GM18517 (cell line): ENCODE measurements around the gene MCAT.
"Not testable (repeated sequence)": the region's sequence is repeated elsewhere in the genome, so short reads cannot be mapped to it uniquely, and the experiment has no call there.

ENCODE experiments used
- ATAC-seq: cut with Tn5 transposase; IDR thresholded peaks from one replicate; pipeline ENCODE4 v1.9.1; 2021; ENCODE audit warnings: mild to moderate bottlenecking, moderate library complexity; ENCODE audit not compliant: unreplicated experiment

The MCAT gene

GRCh38 chr22:43154887-43155536 lies 11.8 kb upstream of the MCAT start:
- no peak for ATAC-seq

DNA sequence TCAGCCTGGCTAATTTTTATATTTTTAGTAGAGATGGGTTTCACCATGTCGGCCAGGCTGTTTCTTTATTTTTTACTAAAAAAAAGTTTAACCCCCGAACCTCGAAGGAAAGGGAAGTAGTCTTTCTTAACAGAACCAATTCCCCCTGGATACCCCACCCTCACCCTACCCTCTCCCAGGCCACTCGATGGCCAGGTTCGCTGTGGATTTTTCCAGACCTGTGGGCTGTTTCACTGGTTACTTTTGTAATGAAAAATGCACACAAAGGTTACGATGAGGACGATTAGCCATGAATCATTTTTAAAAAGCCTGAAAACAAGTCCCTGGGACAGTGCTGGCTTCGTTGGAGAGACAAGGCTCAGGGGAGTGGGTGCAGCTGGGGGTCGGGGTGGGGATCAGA lies 10.7 kb upstream of the MCAT start:
- no peak for ATAC-seq

- no peak for ATAC-seq
Measured at GRCh38 chr22:43152357-43153071, 9.3 kb upstream of the MCAT start.

GRCh38 chr22:43152003-43152356 lies 8.8 kb upstream of the MCAT start:
- no peak for ATAC-seq

- no peak for ATAC-seq
Measured at GRCh38 chr22:43151251-43152002, 8.2 kb upstream of the MCAT start, which contains the start of gene TSPO. Gene TSPO, plus strand, starts transcription at chr22:43151559. Its CDS starts 7,680 bp downstream, at chr22:43159239.

- no peak for ATAC-seq
Measured at GRCh38 chr22:43150731-43151206, 7.6 kb upstream of the MCAT start.

GRCh38 chr22:43148581-43148980 lies 5.4 kb upstream of the MCAT start:
- ATAC-seq, result no peak

DNA sequence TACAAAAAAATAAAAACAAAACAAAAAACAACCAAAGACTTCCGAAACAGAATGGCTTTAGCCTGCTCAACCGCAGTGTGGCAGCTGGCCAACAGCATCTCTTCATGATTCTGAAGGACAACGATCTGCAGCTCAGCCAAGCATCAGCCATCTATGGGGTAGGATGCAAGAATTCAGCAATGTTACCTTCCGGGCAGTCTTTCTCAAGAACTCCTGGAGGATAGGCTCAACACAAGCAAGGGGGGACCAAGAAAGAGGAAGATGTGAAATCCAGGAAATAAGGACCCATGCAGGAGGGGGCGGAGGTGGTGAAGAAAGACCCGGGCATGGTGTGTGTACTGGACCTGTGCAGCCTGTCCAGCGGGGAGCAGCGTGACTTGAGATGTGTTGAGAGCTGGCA lies 4.6 kb upstream of the MCAT start:
- ATAC-seq, result no peak

GRCh38 chr22:43146332-43146731 lies 3.1 kb upstream of the MCAT start:
- ATAC-seq, result not testable (repeated sequence)

DNA sequence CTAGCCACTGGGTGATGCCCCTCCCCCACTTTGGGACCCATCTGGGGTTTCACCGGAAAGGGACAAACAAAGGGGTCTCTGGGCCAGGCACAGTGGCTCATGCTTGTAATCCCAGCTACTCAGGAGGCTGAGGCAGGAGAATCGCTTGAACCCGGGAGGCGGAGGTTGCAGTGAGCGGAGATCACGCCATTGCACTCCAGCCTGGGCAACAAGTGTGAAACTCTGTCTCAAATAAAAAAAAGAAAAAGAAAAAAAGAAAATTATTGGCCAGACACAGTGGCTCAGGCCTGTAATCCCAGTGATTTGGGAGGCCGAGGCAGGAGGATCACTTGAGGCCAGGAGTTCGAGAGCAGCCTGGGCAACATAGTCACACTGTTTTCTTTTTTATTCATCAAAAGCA lies 2.2 kb upstream of the MCAT start:
- not testable (repeated sequence) for ATAC-seq

DNA sequence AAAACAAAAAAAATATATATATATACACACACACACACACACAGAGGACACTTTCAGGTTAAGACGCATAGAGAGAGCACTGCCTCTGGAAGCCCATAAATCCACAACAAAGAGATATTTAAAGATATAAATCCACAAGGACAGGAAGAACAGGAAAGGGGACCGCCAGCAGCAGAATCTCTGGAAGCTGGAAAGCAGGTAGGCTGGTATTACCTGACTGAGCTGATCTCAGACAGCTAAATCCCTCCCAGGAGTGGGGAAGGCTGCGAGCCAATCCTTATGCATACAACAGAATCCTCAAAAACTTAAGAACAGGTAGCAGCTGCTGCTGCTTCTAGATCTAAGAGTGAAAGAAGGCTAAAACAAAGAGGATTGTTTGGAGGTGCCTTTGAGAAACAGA lies 1.8 kb upstream of the MCAT start:
- ATAC-seq, result no peak

GRCh38 chr22:43136801-43137200 lies 6.4 kb downstream of the MCAT start:
- no peak for ATAC-seq

DNA sequence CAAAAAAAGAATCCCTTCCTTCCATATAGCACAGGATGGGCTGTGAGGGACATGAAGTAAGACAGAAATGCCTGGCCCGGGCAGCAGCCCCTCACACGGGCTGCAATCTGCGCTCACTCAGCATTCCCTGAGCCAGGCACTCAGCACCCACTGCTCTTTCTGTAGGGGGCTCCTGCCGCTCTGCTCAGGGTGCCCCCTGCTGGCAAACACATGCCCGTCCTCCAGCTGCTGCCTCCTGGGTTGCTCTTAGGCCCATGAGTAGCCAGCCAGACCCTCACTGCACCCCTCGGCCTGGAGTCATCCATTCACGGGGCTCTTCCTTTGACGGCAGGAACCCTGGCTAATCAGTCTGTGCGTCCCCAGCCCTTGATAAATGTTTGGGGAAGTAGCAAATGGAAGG lies 6.9 kb downstream of the MCAT start:
- ATAC-seq, result no peak

DNA sequence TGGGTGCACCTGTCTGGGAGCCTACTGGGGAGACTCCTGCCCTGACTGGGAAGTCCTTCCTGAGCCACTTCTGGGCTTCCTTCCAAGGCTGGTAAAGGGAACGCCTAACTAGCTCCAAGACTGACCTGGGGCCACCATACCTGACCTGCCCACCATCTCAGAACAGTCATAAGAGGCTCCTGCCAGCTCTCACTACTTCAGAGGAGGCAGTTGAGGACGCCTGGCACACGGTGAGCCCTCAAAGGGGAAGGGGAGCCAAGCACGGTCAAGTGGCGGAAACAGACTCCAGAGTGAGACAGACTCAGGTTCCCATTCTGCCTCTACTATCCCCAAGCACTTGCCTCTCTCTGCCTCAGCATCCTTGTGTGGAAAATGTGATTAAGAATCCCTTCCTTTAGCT lies 7.6 kb downstream of the MCAT start:
- ATAC-seq, result no peak

DNA sequence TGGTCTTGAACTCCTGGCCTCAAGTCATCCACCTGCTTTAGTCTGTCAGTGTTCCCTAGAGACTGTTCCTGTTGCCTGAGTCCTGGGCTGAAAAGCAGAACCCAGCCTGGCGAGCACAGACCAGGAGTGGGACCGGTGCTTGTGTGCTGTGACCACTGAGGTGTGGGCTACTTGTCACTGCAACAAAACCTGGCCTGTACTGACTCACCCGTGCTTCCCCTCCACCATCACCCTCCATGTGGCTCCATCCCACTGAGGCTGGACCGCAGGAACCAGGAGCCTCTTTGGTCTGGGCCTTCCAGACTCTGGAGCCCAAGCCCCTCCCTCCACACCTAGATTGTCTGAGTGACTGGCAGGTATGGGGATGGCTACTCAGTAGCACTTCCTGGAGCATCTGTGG lies 8.6 kb downstream of the MCAT start:
- ATAC-seq, result no peak

GRCh38 chr22:43133401-43133800 lies 9.8 kb downstream of the MCAT start:
- no peak for ATAC-seq

- no peak for ATAC-seq
Measured at GRCh38 chr22:43131773-43132501, 11.3 kb downstream of the MCAT start.

GRCh38 chr22:43129426-43130425 lies 13.5 kb downstream of the MCAT start:
- no peak for ATAC-seq

DNA sequence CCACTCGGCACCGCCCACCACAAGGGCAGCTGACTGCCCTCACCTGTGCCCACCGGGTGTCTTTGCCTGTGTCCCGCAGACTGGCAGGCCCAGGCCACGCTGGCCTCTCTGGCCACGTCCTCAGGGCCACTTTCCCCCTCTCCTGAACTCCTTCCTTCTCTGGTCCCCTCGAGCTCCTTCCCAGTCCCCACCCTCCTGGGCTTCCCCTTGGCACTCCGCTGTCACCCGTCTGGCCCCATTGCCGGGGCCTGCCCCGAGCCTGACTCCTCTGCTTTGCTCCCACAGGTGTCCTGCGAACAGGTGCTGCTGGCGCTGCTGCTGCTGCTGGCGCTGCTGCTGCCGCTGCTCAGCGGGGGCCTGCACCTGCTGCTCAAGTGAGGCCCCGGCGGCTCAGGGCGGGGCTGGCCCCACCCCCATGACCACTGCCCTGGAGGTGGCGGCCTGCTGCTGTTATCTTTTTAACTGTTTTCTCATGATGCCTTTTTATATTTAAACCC lies 14.2 kb downstream of the MCAT start:
- no peak for ATAC-seq

- no peak for ATAC-seq
Measured at GRCh38 chr22:43128116-43128515, 15.1 kb downstream of the MCAT start.
